Mesenchymal stem cell (in vitro differentiated cells and primary cell): Measurements from ENCODE around the gene C15orf39.
"Not testable (repeated sequence)": the region's sequence is repeated elsewhere in the genome, so short reads cannot be mapped to it uniquely, and the experiment has no call there.

Source experiments
- DNase-seq: peaks from one replicate; pipeline ENCODE4 v3.0.0-alpha.2; 2013
- H2AFZ ChIP-seq: one replicate; pipeline ENCODE4 v1.6.1; 2013; ENCODE audit warnings: low read depth, mild to moderate bottlenecking, control low read depth, inconsistent platforms, low read length, moderate library complexity
- H2AK5ac ChIP-seq: 2 replicates; pipeline ENCODE4 v1.6.1; 2013; ENCODE audit warnings: low read length, moderate library complexity, mild to moderate bottlenecking, inconsistent platforms; ENCODE audit not compliant: severe bottlenecking
- H2BK120ac ChIP-seq: one replicate; pipeline ENCODE4 v1.6.1; 2013; ENCODE audit warnings: low read depth, mild to moderate bottlenecking, inconsistent platforms, low read length, moderate library complexity
- H2BK12ac ChIP-seq, 2 experiments: one replicate each; pipeline ENCODE4 v1.6.1; 2013; ENCODE audit warnings: inconsistent platforms in 2 of 2, low read length in 2 of 2, mild to moderate bottlenecking in 2 of 2, moderate library complexity in 2 of 2, control low read depth in 1 of 2
- H2BK15ac ChIP-seq: one replicate; pipeline ENCODE4 v1.6.1; 2013; ENCODE audit warnings: mild to moderate bottlenecking, low read depth, inconsistent platforms; ENCODE audit not compliant: poor library complexity, severe bottlenecking
- H2BK5ac ChIP-seq: 2 replicates; pipeline ENCODE4 v1.6.1; 2013; ENCODE audit warnings: low read depth, mild to moderate bottlenecking, low read length, control low read depth, inconsistent platforms; ENCODE audit not compliant: poor library complexity, severe bottlenecking
- H3K14ac ChIP-seq, 2 experiments: one replicate each; pipeline ENCODE4 v1.6.1; 2013; ENCODE audit warnings: inconsistent platforms in 2 of 2, low read length in 2 of 2, control low read depth in 1 of 2, mild to moderate bottlenecking in 1 of 2, moderate library complexity in 1 of 2
- H3K18ac ChIP-seq, 2 experiments: one replicate each; pipeline ENCODE4 v1.6.1; 2013; ENCODE audit warnings: inconsistent platforms in 2 of 2, low read length in 2 of 2, control low read depth in 1 of 2, low read depth in 1 of 2, mild to moderate bottlenecking in 1 of 2
- H3K23ac ChIP-seq, 2 experiments: one replicate each; pipeline ENCODE4 v1.6.1; 2013; ENCODE audit warnings: inconsistent platforms in 2 of 2, low read length in 2 of 2, mild to moderate bottlenecking in 2 of 2, moderate library complexity in 2 of 2, control low read depth in 1 of 2
- H3K27ac ChIP-seq: 2 replicates; pipeline ENCODE4 v1.5.1; 2013; ENCODE audit warnings: mild to moderate bottlenecking, moderate library complexity, low read length, control low read depth, inconsistent platforms; ENCODE audit not compliant: poor library complexity, severe bottlenecking
- H3K27me3 ChIP-seq, 2 experiments: 2 replicates each; pipeline versions ENCODE4 v1.6.1 to v1.7.0; 2013; ENCODE audit warnings: low read length in 2 of 2, mild to moderate bottlenecking in 2 of 2, moderate library complexity in 2 of 2, control low read depth in 1 of 2, inconsistent platforms in 1 of 2; ENCODE audit not compliant: control insufficient read depth in 1 of 2, insufficient read depth in 1 of 2
- H3K36me3 ChIP-seq, 2 experiments: 2 replicates each; pipeline versions ENCODE4 v1.6.1 to v1.7.0; 2013; ENCODE audit warnings: low read length in 2 of 2, control low read depth in 1 of 2, inconsistent platforms in 1 of 2, low read depth in 1 of 2, mild to moderate bottlenecking in 1 of 2; ENCODE audit not compliant: insufficient read depth in 2 of 2, control insufficient read depth in 1 of 2
- H3K4ac ChIP-seq, 2 experiments: one replicate each; pipeline ENCODE4 v1.6.1; 2013; ENCODE audit warnings: inconsistent platforms in 2 of 2, low read length in 2 of 2, mild to moderate bottlenecking in 2 of 2, moderate library complexity in 2 of 2, control low read depth in 1 of 2, low read depth in 1 of 2
- H3K4me1 ChIP-seq: 2 replicates; pipeline ENCODE4 v1.6.1; 2013; ENCODE audit warnings: low read depth, low read length, control low read depth; ENCODE audit not compliant: control insufficient read depth, insufficient read depth
- H3K4me2 ChIP-seq: 2 replicates; pipeline ENCODE4 v1.6.1; 2013; ENCODE audit warnings: low read length, mild to moderate bottlenecking, inconsistent platforms; ENCODE audit not compliant: poor library complexity, severe bottlenecking
- H3K4me3 ChIP-seq, 2 experiments: 2 replicates each; pipeline versions ENCODE4 v1.5.1 to v1.7.0; 2013; ENCODE audit warnings: low read length in 2 of 2, mild to moderate bottlenecking in 2 of 2, control low read depth in 1 of 2, low read depth in 1 of 2; ENCODE audit not compliant: insufficient read depth in 1 of 2
- H3K79me1 ChIP-seq: replicated peaks from 2 replicates; pipeline ENCODE4 v1.6.1; 2013; ENCODE audit warnings: mild to moderate bottlenecking, control low read depth, low read length, inconsistent platforms; ENCODE audit not compliant: poor library complexity, severe bottlenecking
- H3K9ac ChIP-seq: 2 replicates; pipeline ENCODE4 v1.7.0; 2013; ENCODE audit warnings: mild to moderate bottlenecking, low read length, moderate library complexity
- H3K9me3 ChIP-seq: 2 replicates; pipeline ENCODE4 v1.7.0; 2013; ENCODE audit warnings: mild to moderate bottlenecking, low read length; ENCODE audit not compliant: control insufficient read depth
- H4K8ac ChIP-seq: one replicate; pipeline ENCODE4 v1.6.1; 2013; ENCODE audit warnings: inconsistent platforms, mild to moderate bottlenecking, low read length, moderate library complexity
- H4K91ac ChIP-seq: one replicate; pipeline ENCODE4 v1.6.1; 2013; ENCODE audit warnings: mild to moderate bottlenecking, low read length, inconsistent platforms
- WGBS: methylation state at CpG from one replicate; pipeline ENCODE4 v1.1.7; 2013; ENCODE audit warnings: mixed read lengths; 5-methylcytosine and 5-hydroxymethylcytosine counted together

Gene C15orf39

DNA sequence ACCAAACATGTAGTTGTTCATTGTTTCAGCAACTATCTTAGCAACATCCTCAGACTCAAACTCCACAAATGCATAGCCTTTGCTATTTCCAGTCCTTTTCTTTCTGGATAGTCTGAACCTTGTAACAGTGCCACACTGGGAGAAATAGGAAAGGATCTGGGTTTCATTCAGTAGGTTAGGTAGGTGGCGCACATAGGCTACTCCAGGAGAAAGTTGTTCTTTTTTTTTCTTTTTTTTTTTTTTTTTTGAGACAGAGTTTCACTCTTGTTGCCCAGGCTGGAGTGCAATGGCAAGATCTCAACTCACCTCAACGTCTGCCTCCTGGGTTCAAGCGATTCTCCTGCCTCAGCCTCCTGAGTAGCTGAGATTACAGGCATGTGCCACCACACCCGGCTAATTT, 50.6 kb downstream of the C15orf39 start:
- H2BK15ac ChIP-seq, H3K18ac ChIP-seq, H2AFZ ChIP-seq, H3K36me3 ChIP-seq, H3K4me1 ChIP-seq, H2BK120ac ChIP-seq, H2BK12ac ChIP-seq, H4K8ac ChIP-seq, H3K4ac ChIP-seq, H2AK5ac ChIP-seq, H3K79me1 ChIP-seq, H3K14ac ChIP-seq, H3K4me2 ChIP-seq, H2BK5ac ChIP-seq, H4K91ac ChIP-seq, H3K4me3 ChIP-seq, H3K9ac ChIP-seq, DNase-seq, H3K9me3 ChIP-seq, H3K23ac ChIP-seq, H3K27ac ChIP-seq: not testable (repeated sequence)
- peaks cover 22 to 55% of the 10 kb centered on the region in 2 experiments for H3K27me3 ChIP-seq
- 66% methylated on average over 4 of the region's 4 CpGs for WGBS

DNA sequence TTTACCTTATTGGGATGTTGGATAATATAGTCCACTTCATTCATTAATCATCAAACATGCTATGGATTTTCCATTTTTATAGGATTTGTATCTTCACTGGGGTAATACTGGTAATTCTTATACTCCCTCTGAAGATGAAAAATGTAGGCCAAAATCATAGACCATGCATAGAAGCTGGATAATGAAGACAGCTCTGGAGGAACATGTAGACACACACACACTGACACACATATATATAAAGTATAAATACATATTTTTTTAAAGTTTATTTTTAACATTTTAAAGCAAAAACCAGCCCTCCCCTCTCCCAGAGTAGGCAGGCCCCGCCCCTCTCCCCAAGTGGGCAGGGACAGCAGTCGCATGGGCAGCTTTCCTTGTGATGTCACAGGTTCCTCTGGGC, 56.4 kb downstream of the C15orf39 start, which contains the start of gene GOLGA6C:
Gene GOLGA6C, plus strand, starts transcription at position 301 of the 400 bp plus-strand sequence. CDS start 265 bp downstream, outside the sequence.
- not testable (repeated sequence) for H3K4me1 ChIP-seq, H3K4me2 ChIP-seq, H3K9ac ChIP-seq, H3K18ac ChIP-seq, H3K79me1 ChIP-seq, H3K9me3 ChIP-seq, H2BK12ac ChIP-seq, H3K27me3 ChIP-seq, H3K4ac ChIP-seq, H3K4me3 ChIP-seq, H2AFZ ChIP-seq, H2BK5ac ChIP-seq, H3K36me3 ChIP-seq, H4K8ac ChIP-seq, H3K14ac ChIP-seq, DNase-seq, H4K91ac ChIP-seq, H2BK15ac ChIP-seq, H2BK120ac ChIP-seq, H3K23ac ChIP-seq, H2AK5ac ChIP-seq, H3K27ac ChIP-seq
- no CpG with 5 or more reads among the region's 2 CpGs for WGBS

DNA sequence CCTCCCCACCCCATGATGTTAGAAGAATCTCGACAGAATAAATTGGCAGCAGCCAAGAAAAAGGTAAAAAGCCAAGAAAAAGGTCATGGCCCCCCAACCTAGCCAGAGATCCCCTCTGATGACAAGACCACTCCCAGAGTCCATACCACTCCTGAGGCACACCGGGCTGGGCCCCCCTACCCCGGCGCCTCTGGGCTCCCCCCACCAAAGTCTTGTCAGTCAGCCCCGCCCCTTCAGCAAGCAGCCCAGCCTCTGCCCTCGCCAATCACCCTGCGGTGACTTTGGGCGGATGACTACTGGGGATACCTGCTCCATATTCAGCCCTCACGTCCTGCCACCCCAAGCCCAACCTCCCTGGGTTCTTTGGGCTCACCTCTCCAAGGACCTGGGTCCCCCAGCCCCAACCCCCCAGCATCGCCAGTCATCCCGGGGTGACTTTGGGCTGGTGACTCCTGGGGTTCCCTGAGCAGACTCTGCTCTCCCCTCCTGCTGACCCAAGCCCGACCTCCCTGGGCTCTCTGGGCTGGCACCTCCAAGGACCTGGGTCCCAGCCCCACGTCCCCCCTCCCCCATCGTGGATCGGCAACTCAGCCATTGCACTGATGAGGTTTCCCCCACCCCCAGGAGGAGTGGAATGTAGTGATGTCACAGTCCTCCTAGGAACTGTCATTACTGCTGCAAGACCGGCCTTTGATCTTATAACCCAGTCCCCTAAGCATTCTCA, 57.1 kb downstream of the C15orf39 start:
- H2BK12ac ChIP-seq, H2AFZ ChIP-seq, H4K91ac ChIP-seq, H3K23ac ChIP-seq, H3K9ac ChIP-seq, H3K27me3 ChIP-seq, H3K14ac ChIP-seq, DNase-seq, H3K18ac ChIP-seq, H4K8ac ChIP-seq, H3K4me3 ChIP-seq, H2AK5ac ChIP-seq, H3K36me3 ChIP-seq, H3K4me1 ChIP-seq, H3K4ac ChIP-seq, H3K27ac ChIP-seq, H3K9me3 ChIP-seq, H2BK5ac ChIP-seq, H2BK120ac ChIP-seq, H3K4me2 ChIP-seq, H2BK15ac ChIP-seq, H3K79me1 ChIP-seq: not testable (repeated sequence)
- WGBS: 92% methylated on average over 3 of the region's 16 CpGs

DNA sequence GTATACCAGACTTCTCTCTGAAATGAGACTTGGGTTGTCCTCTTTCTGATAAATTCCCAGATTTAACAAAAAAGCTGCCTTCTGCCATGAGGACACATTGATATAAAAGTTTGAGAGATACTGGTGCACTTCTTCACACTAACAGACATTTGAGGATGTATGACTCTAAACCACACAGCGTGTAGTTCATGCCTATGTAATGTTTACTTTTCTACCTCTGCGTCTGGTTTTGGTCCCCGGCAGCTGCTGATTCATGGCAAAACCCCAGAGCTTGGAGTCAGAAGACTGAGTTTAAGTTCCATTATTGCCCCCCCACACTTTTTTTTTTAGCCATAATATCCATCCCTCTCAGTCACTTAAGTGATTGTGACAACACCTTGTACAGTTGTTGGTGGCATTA, 58.2 kb downstream of the C15orf39 start:
- not testable (repeated sequence) for H3K79me1 ChIP-seq, DNase-seq, H3K9ac ChIP-seq, H2BK12ac ChIP-seq, H3K4me2 ChIP-seq, H3K4me1 ChIP-seq, H3K27ac ChIP-seq, H3K27me3 ChIP-seq, H4K8ac ChIP-seq, H3K23ac ChIP-seq, H2AFZ ChIP-seq, H2AK5ac ChIP-seq, H3K36me3 ChIP-seq, H3K14ac ChIP-seq, H3K9me3 ChIP-seq, H2BK5ac ChIP-seq, H4K91ac ChIP-seq, H2BK15ac ChIP-seq, H2BK120ac ChIP-seq, H3K18ac ChIP-seq, H3K4ac ChIP-seq, H3K4me3 ChIP-seq
- WGBS: no CpG with 5 or more reads among the region's 3 CpGs
